Measurements from ENCODE around the gene KIAA1671. TPM values are rescaled to one million over a fixed set of nuclear protein-coding genes. Genes with fewer than 3 reads are reported as not detected.
A peak's percentile ranks its signal among the peaks of the same experiment; 100 is the strongest.

The KIAA1671 gene
- total RNA-seq, 1 donor = 10.7 TPM

DNA sequence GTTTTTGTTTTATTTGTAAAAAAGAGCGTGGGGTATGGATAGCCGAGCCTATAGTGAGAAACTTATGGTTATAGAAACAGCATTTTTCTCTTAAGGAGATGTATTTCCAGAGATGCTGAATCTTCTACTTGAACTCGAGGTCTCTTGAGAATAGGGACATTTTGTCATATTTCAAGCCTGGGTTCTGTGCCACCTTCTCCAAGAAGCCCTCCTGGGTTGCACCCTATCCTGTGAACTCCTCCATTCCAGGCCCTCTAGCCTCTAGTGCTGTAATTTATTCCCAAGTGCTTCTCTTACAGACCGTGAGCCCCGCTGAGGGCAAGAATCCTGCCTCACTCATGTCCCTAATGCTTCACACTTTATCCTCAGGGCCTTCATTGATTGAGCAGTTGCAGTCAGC lies 108.6 kb downstream of the KIAA1671 start:
- H3K4me3 ChIP-seq (ENCODE audit: low read depth, low read length) = no peak overlapping the region
- DNase-seq (ENCODE audit: low read depth) = no peak

DNA sequence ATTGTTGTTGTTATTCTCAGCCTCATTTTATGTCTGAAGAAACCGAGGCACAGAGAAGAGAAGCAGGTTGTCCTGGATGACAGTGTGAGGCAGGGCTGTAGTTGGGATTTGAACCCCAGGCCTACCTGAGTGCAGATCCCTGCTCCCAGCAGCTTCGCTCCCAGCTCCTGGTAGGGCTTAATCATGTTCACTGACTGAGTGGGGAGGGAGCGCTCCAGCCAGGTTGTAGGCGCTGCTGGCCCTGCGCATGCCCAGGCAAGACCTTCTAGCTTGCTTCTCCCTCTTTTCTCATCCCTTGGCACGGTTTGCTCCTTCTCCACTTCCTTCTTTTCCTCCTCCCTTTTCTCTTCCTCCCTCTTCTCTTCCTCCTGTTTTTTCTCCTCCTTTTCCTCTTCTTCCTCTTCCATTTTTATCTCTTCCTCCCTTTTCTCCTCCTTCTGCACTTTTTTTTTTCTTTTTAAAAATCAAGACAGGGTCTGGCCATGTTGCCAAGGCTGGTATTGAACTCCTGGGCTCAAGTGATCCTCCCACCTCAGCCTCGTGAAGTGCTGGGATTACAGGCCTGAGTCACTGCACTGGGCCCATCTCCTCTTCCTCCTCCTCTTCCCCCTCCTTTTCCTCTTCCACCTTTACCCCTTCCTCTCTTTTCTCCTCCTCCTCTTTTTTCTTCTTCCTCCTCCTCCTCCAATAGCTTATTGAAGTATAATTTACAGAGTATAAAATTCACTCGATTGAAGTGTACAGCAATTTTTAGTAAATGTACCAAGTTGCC lies 109.3 kb downstream of the KIAA1671 start:
- TF ChIP-seq, protein P1, sequence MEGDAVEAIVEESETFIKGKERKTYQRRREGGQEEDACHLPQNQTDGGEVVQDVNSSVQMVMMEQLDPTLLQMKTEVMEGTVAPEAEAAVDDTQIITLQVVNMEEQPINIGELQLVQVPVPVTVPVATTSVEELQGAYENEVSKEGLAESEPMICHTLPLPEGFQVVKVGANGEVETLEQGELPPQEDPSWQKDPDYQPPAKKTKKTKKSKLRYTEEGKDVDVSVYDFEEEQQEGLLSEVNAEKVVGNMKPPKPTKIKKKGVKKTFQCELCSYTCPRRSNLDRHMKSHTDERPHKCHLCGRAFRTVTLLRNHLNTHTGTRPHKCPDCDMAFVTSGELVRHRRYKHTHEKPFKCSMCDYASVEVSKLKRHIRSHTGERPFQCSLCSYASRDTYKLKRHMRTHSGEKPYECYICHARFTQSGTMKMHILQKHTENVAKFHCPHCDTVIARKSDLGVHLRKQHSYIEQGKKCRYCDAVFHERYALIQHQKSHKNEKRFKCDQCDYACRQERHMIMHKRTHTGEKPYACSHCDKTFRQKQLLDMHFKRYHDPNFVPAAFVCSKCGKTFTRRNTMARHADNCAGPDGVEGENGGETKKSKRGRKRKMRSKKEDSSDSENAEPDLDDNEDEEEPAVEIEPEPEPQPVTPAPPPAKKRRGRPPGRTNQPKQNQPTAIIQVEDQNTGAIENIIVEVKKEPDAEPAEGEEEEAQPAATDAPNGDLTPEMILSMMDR (IDR thresholded peaks at IDR 0.05; ENCODE audit: insufficient read depth, low read length) = no peak
- no peak overlapping the region for H3K4me3 ChIP-seq (ENCODE audit: low read depth, low read length)
- no peak for DNase-seq (ENCODE audit: low read depth)

More for the DNA sequence above, 108.6 kb downstream of the KIAA1671 start:
- TF ChIP-seq, protein P1 (IDR thresholded peaks at IDR 0.05; ENCODE audit: insufficient read depth, low read length) = no peak

DNA sequence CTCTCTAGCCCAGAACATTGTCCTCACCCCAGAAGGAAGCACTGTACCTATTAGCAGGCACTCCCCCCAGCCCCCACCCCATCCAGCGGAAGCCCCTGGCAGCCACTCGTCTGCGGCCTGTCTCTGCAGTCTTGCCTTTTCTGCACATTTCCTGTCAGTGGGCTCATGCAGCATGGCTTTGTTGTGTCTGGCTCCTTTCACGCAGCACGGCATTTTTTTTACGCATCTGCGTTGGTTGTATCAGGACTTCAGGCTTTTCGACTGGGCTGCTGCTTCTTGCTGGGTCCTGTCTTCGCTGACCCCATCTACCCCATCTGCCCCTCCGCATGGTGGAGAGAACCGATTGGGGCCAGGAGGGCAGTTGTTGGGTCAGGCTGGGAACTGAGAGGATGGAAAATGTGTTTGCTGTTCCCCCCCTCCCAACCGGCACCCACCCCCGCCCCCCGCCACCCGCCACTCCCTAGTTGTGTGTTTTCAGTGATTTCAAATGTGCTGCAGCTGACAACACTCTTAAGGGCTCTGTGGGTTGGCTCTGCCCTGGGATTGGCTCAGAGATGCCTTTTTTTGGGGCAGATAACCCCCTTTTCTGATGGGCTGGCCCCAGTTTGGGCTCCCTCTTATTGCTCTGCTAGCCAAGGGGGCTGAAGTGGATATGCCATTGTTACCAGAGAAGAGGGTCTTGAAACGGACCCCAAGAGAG lies 110.0 kb downstream of the KIAA1671 start:
- no peak overlapping the region for H3K4me3 ChIP-seq (ENCODE audit: low read depth, low read length)
- DNase-seq (ENCODE audit: low read depth) = no peak
- TF ChIP-seq, protein P1 (IDR thresholded peaks at IDR 0.05; ENCODE audit: insufficient read depth, low read length) = no peak

DNA sequence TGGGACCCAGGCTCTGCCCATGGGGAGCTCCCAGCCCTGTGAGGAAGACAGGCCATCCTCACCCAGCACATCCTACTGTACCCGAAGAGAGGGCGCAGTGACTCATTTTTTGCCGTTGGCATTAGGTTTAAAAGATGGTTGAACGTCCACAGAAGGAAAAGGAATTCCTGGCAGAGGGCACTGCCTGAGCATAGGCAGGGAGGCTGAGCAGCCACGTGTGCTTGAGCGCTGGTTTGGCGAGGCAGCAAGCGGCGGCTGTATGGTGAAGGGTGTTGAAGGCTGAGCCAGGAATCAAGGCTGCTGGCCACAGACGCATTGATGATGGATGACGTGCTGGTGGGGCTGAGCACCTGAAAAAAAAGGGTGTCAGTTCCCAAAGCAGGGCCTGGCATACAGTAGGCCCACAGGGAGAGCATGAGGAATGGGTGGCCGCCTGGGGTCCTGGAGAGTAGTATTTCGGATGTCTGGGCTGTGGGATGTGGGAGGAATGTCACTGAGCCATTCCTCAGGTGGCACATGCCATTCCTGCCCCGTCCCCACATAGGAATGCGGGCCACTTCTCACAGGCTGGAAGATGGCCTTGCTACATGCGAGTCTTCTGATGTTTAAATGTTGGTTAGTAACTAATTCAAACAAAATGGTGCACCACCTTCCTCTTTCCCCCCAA lies 112.5 kb downstream of the KIAA1671 start:
- peak; percentile 24 for DNase-seq (ENCODE audit: low read depth)
- H3K4me3 ChIP-seq (ENCODE audit: low read depth, low read length) = no peak overlapping the region
- TF ChIP-seq, protein P1 (IDR thresholded peaks at IDR 0.05; ENCODE audit: insufficient read depth, low read length) = no peak

DNA sequence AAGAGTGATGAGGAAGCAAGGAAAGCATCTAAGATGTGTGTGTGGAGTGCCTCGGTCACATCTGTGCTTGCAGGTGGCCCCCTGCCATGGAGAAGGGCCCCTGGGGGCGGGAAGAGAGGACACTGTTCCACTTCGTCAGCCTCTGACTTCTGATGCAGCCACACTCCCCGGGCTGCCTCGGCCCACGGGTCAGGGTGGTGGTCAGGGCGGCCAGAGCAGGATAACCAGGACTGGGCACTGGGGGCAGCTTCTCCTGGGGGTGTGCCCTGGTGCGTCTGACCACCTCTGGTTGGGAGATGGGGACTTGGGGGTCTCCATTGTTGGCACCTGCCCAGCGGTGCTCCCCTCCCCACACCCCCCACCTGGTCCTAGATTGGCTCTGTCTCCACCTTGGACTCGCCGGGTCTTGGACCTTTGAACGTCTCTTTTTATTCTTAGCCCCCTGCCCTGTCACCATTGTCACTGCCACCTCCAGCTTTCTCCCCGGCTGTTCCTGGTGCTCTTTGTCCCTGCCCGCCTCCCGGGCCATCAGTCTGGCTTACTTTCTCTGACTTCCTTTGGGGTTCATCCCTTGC lies 114.4 kb downstream of the KIAA1671 start:
- H3K4me3 ChIP-seq (ENCODE audit: low read depth, low read length) = no peak overlapping the region
- TF ChIP-seq, protein P1 (IDR thresholded peaks at IDR 0.05; ENCODE audit: insufficient read depth, low read length) = no peak
- DNase-seq (ENCODE audit: low read depth) = no peak

DNA sequence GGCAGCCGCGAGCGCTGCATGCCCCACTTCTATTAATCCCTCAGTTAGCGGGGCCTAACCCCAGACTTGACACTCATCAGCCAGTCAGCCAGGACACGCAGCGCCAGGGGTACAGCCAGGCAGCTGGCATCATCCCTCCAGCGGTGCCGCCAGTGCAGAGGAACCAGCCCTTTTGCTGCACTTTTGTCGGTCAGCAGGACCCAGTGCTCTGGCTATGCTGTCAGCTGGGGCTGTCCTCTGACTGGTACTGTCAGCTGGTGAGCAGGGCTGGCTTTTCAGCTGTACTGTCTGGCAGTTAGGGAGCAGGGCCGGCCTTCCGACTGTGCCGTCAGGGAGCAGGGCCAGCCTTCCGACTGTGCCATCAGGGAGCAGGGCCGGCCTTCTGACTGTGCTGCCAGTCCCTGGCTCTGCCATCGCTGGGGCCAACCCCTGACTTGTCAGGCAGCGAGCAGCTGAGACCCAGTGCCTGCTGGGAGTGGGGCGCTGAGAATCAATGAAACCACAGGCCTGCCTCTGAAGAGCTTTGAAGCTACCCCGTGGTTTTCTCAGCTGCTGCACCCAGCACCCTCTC lies 115.4 kb downstream of the KIAA1671 start:
- TF ChIP-seq, protein P1 (IDR thresholded peaks at IDR 0.05; ENCODE audit: insufficient read depth, low read length) = no peak

More for the DNA sequence above, 115.4 kb downstream of the KIAA1671 start:
- no peak for DNase-seq (ENCODE audit: low read depth)
- H3K4me3 ChIP-seq (ENCODE audit: low read depth, low read length) = no peak overlapping the region

Measured in fibroblast of the aortic adventitia (primary cell).